ENCODE measurements around the gene HDAC4.

The HDAC4 gene

GRCh38 chr2:239064891-239065290, 335.9 kb downstream of the HDAC4 start:
- DNase-seq (ENCODE audit: low read depth), result no peak

- DNase-seq (ENCODE audit: low read depth), result no peak
These were observed 336.6 kb downstream of the HDAC4 start for GRCh38 chr2:239064253-239064652.

- no peak for DNase-seq (ENCODE audit: low read depth)
These were observed 338.1 kb downstream of the HDAC4 start for GRCh38 chr2:239062743-239063142.

- no peak for DNase-seq (ENCODE audit: low read depth)
These were observed 338.8 kb downstream of the HDAC4 start for GRCh38 chr2:239061824-239062570.

- no peak for DNase-seq (ENCODE audit: low read depth)
These were observed 339.6 kb downstream of the HDAC4 start for GRCh38 chr2:239061121-239061666.

- DNase-seq (ENCODE audit: low read depth), result no peak
These were observed 340.1 kb downstream of the HDAC4 start for GRCh38 chr2:239060676-239061075.

GRCh38 chr2:239059854-239060253, 341.0 kb downstream of the HDAC4 start:
- DNase-seq (ENCODE audit: low read depth), result no peak

- DNase-seq (ENCODE audit: low read depth), result no peak
These were observed 342.1 kb downstream of the HDAC4 start for GRCh38 chr2:239058766-239059165.

GRCh38 chr2:239057533-239057932, 343.3 kb downstream of the HDAC4 start:
- DNase-seq (ENCODE audit: low read depth), result no peak

GRCh38 chr2:239056611-239057010, 344.2 kb downstream of the HDAC4 start:
- no peak for DNase-seq (ENCODE audit: low read depth)

GRCh38 chr2:239055756-239056493, 344.9 kb downstream of the HDAC4 start:
- DNase-seq (ENCODE audit: low read depth), result no peak

- no peak for DNase-seq (ENCODE audit: low read depth)
These were observed 345.9 kb downstream of the HDAC4 start for GRCh38 chr2:239054921-239055320.

- no peak for DNase-seq (ENCODE audit: low read depth)
These were observed 346.9 kb downstream of the HDAC4 start for GRCh38 chr2:239053801-239054503.

- no peak for DNase-seq (ENCODE audit: low read depth)
These were observed 347.8 kb downstream of the HDAC4 start for GRCh38 chr2:239052798-239053665.

GRCh38 chr2:239051891-239052445, 348.9 kb downstream of the HDAC4 start:
- DNase-seq (ENCODE audit: low read depth), result no peak

GRCh38 chr2:239050252-239050649, 350.6 kb downstream of the HDAC4 start:
- DNase-seq (ENCODE audit: low read depth), result no peak

- peak; percentile 13 for DNase-seq (ENCODE audit: low read depth)
These were observed 351.2 kb downstream of the HDAC4 start for GRCh38 chr2:239049421-239050251.

GRCh38 chr2:239048736-239049135, 352.1 kb downstream of the HDAC4 start:
- no peak for DNase-seq (ENCODE audit: low read depth)

GRCh38 chr2:239047861-239048260, 353.0 kb downstream of the HDAC4 start:
- DNase-seq (ENCODE audit: low read depth), result no peak

- no peak for DNase-seq (ENCODE audit: low read depth)
These were observed 353.4 kb downstream of the HDAC4 start for GRCh38 chr2:239047420-239047819.
